Peyer's patch (tissue), 4 donors: ENCODE data around the gene DNAJC12.

ENCODE experiments used
- POLR2A ChIP-seq, 2 donors: fragments of 450-650 bp; IDR thresholded peaks; one replicate each; pipeline ENCODE4 v1.5.1; 2017; ENCODE audit warnings: antibody characterized with exemption in 2 of 2, mild to moderate bottlenecking in 2 of 2, moderate library complexity in 2 of 2
- TF ChIP-seq, protein P1 (sequence below), 6 experiments: fragments of 450-650 bp in 4 of 6; fragments of 200-600 bp in 2 of 6; sonication (generic) in 1 of 6; IDR thresholded peaks; one replicate each; pipeline ENCODE4 v1.5.1; 2017 to 2019; ENCODE audit warnings: antibody characterized with exemption in 6 of 6, mild to moderate bottlenecking in 3 of 6, moderate library complexity in 1 of 6

DNA sequence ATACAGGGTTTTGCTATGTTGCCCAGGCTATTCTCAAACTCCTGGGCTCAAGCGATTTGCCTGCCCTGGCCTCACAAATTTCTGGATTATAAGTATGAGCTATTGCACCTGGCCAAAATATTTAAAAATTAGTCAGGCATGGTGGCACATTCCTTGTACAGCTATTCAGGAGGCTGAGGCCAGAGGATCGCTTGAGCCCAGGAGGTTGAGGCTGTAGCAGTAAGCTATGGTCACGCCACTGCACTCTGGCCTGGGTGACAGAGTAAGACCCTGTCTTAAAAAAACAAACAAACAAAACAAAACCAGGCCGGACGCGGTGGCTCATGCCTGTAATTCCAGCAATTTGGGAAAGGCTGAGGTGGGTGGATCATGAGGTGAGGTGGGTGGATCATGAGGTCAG, 32.0 kb upstream of the DNAJC12 start:
- TF ChIP-seq, protein P1, sequence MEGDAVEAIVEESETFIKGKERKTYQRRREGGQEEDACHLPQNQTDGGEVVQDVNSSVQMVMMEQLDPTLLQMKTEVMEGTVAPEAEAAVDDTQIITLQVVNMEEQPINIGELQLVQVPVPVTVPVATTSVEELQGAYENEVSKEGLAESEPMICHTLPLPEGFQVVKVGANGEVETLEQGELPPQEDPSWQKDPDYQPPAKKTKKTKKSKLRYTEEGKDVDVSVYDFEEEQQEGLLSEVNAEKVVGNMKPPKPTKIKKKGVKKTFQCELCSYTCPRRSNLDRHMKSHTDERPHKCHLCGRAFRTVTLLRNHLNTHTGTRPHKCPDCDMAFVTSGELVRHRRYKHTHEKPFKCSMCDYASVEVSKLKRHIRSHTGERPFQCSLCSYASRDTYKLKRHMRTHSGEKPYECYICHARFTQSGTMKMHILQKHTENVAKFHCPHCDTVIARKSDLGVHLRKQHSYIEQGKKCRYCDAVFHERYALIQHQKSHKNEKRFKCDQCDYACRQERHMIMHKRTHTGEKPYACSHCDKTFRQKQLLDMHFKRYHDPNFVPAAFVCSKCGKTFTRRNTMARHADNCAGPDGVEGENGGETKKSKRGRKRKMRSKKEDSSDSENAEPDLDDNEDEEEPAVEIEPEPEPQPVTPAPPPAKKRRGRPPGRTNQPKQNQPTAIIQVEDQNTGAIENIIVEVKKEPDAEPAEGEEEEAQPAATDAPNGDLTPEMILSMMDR (IDR thresholded peaks at IDR 0.05) = no peak
- no peak for TF ChIP-seq POLR2A (IDR thresholded peaks at IDR 0.05)
